Liver (tissue), 9 donors: ENCODE results near the gene ZNF345. TPM values are rescaled to one million over a fixed set of nuclear protein-coding genes. Genes with fewer than 3 reads are reported as not detected.

Experiments used
- DNase-seq: peaks from one replicate; pipeline ENCODE4 v3.0.0-alpha.2; 2017; ENCODE audit warnings: low spot score
- H3K27ac ChIP-seq, 2 donors: one replicate each; pipeline ENCODE4 v1.7.0; 2013; ENCODE audit warnings: inconsistent platforms in 2 of 2, low read length in 2 of 2, control low read depth in 1 of 2, low read depth in 1 of 2, mild to moderate bottlenecking in 1 of 2
- H3K27me3 ChIP-seq, 4 donors: one replicate each; pipeline versions ENCODE4 v1.6.1 to v1.7.0; 2013; ENCODE audit warnings: low read length in 3 of 4, inconsistent platforms in 1 of 4, mild to moderate bottlenecking in 1 of 4, moderate library complexity in 1 of 4; ENCODE audit not compliant: control insufficient read depth in 4 of 4, insufficient read depth in 4 of 4
- H3K36me3 ChIP-seq, 4 donors: one replicate each; pipeline versions ENCODE4 v1.6.1 to v1.7.0; 2013; ENCODE audit warnings: low read length in 3 of 4, mild to moderate bottlenecking in 3 of 4, low read depth in 1 of 4, moderate library complexity in 1 of 4; ENCODE audit not compliant: control insufficient read depth in 4 of 4, insufficient read depth in 3 of 4
- H3K4me1 ChIP-seq, 4 donors: one replicate each; pipeline versions ENCODE4 v1.6.1 to v1.7.0; 2013; ENCODE audit warnings: low read length in 3 of 4, mild to moderate bottlenecking in 3 of 4, moderate library complexity in 1 of 4; ENCODE audit not compliant: control insufficient read depth in 4 of 4, insufficient read depth in 4 of 4
- H3K4me3 ChIP-seq, 3 donors: one replicate each; pipeline versions ENCODE4 v1.6.1 to v1.7.0; 2013; ENCODE audit warnings: low read length in 3 of 3, control low read depth in 1 of 3, low read depth in 1 of 3, mild to moderate bottlenecking in 1 of 3
- H3K9ac ChIP-seq, 2 donors: one replicate each; pipeline ENCODE4 v1.7.0; 2013; ENCODE audit warnings: low read length in 2 of 2, mild to moderate bottlenecking in 2 of 2, moderate library complexity in 2 of 2, control low read depth in 1 of 2, low read depth in 1 of 2
- H3K9me3 ChIP-seq, 4 donors: one replicate each; pipeline versions ENCODE4 v1.6.1 to v1.7.0; 2013; ENCODE audit warnings: low read length in 3 of 4; ENCODE audit not compliant: control insufficient read depth in 4 of 4
- EGR1 ChIP-seq, 2 donors: IDR thresholded peaks; 2 replicates each; pipeline ENCODE4 v1.6.1; 2016 to 2018; ENCODE audit warnings: antibody characterized with exemption in 2 of 2, low read depth in 2 of 2
- FOXA1 ChIP-seq: IDR thresholded peaks from 2 replicates; pipeline ENCODE4 v1.6.1; 2016; ENCODE audit warnings: antibody characterized with exemption
- FOXA2 ChIP-seq: IDR thresholded peaks from 2 replicates; pipeline ENCODE4 v1.6.1; 2016; ENCODE audit warnings: antibody characterized with exemption
- GABPA ChIP-seq, 2 donors: IDR thresholded peaks in 1 of 2; conservative IDR thresholded peaks in 1 of 2; 2 replicates each; pipeline ENCODE4 v1.6.1; 2016; ENCODE audit warnings: antibody characterized with exemption in 2 of 2, mild to moderate bottlenecking in 1 of 2, moderate library complexity in 1 of 2
- HNF4A ChIP-seq, 2 donors: conservative IDR thresholded peaks; 2 replicates each; pipeline ENCODE4 v1.6.1; 2016; ENCODE audit warnings: antibody characterized with exemption in 2 of 2, mild to moderate bottlenecking in 2 of 2
- HNF4G ChIP-seq: IDR thresholded peaks from 2 replicates; pipeline ENCODE4 v1.6.1; 2016; ENCODE audit warnings: antibody characterized with exemption
- JUND ChIP-seq, 2 donors: IDR thresholded peaks; 2 replicates each; pipeline ENCODE4 v1.6.1; 2016; ENCODE audit warnings: antibody characterized with exemption in 2 of 2
- RAD21 ChIP-seq, 2 donors: IDR thresholded peaks; 2 replicates each; pipeline ENCODE4 v1.6.1; 2016; ENCODE audit warnings: antibody characterized with exemption in 2 of 2, mild to moderate bottlenecking in 2 of 2
- RXRA ChIP-seq, 2 donors: IDR thresholded peaks; 2 replicates each; pipeline ENCODE4 v1.6.1; 2017 to 2018; ENCODE audit warnings: antibody characterized with exemption in 2 of 2, mild to moderate bottlenecking in 1 of 2
- SP1 ChIP-seq: IDR thresholded peaks from 2 replicates; pipeline ENCODE4 v1.6.1; 2018; ENCODE audit warnings: antibody characterized with exemption, mild to moderate bottlenecking
- TAF1 ChIP-seq: conservative IDR thresholded peaks from 2 replicates; pipeline ENCODE4 v1.6.1; 2016; ENCODE audit warnings: antibody characterized with exemption, mild to moderate bottlenecking
- YY1 ChIP-seq: IDR thresholded peaks from 2 replicates; pipeline ENCODE4 v1.6.1; 2016; ENCODE audit warnings: antibody characterized with exemption, mild to moderate bottlenecking
- ZBTB33 ChIP-seq: IDR thresholded peaks from 2 replicates; pipeline ENCODE4 v1.6.1; 2016; ENCODE audit warnings: antibody characterized with exemption
- WGBS: extraction: QIAGEN DNeasy Blood & Tissue Kit; methylation state at CpG from one replicate; pipeline ENCODE4 v1.1.7; 2013; 5-methylcytosine and 5-hydroxymethylcytosine counted together
- polyA plus RNA-seq, 2 donors: library from polyadenylated mRNA; stranded (reverse) in 1 of 2; unstranded in 1 of 2; fragments of 200-250 nt in 1 of 2; fragments of >200 nt in 1 of 2; fragmentation: Nextera tagmentation in 1 of 2; extraction: Ambion mirVana in 1 of 2; gene quantifications; one replicate each; pipeline versions ENCODE4 v1.2.1 to v1.2.3, GENCODE V29; 2013 to 2015
- total RNA-seq, 2 donors: library from RNA; depleted of rRNA; stranded (reverse); fragments of >200 nt; gene quantifications; one replicate each; pipeline ENCODE4 v1.2.3, GENCODE V29; 2014
- TF ChIP-seq, protein P1 (sequence below): IDR thresholded peaks from 2 replicates; pipeline ENCODE4 v1.6.1; 2016; ENCODE audit warnings: antibody characterized with exemption
- TF ChIP-seq, protein P2 (sequence below): fragments of 150-350 bp; IDR thresholded peaks from 2 replicates; pipeline ENCODE4 v1.5.1; 2017; ENCODE audit warnings: improper control_type of control experiment, low read depth, low read length; ENCODE audit not compliant: missing input control
- TF ChIP-seq, protein P3 (sequence below): IDR thresholded peaks from 2 replicates; pipeline ENCODE4 v1.6.1; 2016; ENCODE audit warnings: antibody characterized with exemption
- donor health status: healthy.
- donor health status: healthy.
- donor health status: healthy.
- donor health status: healthy.
- donor health status: healthy.

The ZNF345 gene
- total and polyA plus RNA-seq, 4 donors: 0.67 to 4.7 (median 2.1) TPM

- TF ChIP-seq, protein P1, sequence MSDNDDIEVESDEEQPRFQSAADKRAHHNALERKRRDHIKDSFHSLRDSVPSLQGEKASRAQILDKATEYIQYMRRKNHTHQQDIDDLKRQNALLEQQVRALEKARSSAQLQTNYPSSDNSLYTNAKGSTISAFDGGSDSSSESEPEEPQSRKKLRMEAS: peak; percentile 20
- no peak for TF ChIP-seq ZBTB33
- no peak for TF ChIP-seq JUND (IDR thresholded peaks at IDR 0.05)
Observed at GRCh38 chr19:36849701-36850558, 746 bp upstream of the ZNF345 start (continued).

DNA sequence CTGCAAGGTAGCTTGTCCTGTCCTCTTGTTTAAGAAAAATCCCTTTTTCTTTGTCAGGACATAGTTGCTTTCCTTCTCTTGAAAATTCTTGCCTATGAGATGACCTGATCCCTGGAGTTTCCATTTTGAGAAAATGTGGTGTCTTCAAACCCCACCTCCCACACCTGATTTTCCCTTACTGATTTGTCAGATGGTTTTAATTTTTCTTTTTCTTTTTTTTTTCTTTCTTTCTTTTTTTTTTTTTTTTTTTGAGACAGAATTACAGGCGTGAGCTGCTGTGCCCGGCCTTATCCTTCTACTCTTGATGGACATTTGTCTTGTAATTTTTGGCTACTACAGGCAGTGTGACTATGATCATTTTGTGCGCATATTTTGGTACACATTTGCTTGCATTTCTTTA lies 1.2 kb downstream of the ZNF345 start:
- H3K4me3 ChIP-seq: peak overlapping the region in 2 of 3 donors; percentile 91 to 98
- H3K27me3 ChIP-seq: no peaks in the 10 kb centered on the region
- H3K9ac ChIP-seq: no peak overlapping the region
- no peak for DNase-seq
- H3K36me3 ChIP-seq: peaks cover 5 to 24% (median 23%) of the 10 kb centered on the region in 4 donors
- H3K9me3 ChIP-seq: peaks cover 7 to 27% (median 14%) of the 10 kb centered on the region in 4 donors
- H3K4me1 ChIP-seq: peaks cover 0 to 14% (median 8%) of the 10 kb centered on the region in 4 donors
- TF ChIP-seq, protein P2, sequence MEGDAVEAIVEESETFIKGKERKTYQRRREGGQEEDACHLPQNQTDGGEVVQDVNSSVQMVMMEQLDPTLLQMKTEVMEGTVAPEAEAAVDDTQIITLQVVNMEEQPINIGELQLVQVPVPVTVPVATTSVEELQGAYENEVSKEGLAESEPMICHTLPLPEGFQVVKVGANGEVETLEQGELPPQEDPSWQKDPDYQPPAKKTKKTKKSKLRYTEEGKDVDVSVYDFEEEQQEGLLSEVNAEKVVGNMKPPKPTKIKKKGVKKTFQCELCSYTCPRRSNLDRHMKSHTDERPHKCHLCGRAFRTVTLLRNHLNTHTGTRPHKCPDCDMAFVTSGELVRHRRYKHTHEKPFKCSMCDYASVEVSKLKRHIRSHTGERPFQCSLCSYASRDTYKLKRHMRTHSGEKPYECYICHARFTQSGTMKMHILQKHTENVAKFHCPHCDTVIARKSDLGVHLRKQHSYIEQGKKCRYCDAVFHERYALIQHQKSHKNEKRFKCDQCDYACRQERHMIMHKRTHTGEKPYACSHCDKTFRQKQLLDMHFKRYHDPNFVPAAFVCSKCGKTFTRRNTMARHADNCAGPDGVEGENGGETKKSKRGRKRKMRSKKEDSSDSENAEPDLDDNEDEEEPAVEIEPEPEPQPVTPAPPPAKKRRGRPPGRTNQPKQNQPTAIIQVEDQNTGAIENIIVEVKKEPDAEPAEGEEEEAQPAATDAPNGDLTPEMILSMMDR: no peak
- TF ChIP-seq SP1: no peak
- no peak for TF ChIP-seq HNF4G
- TF ChIP-seq TAF1: no peak
- no peak for TF ChIP-seq HNF4A (conservative IDR thresholded peaks at IDR 0.05)
- TF ChIP-seq EGR1 (IDR thresholded peaks at IDR 0.05; ENCODE audit: low read depth in 2 of 2): no peak
- no peak for TF ChIP-seq GABPA (IDR thresholded peaks at IDR 0.05 in 1 of 2, conservative IDR thresholded peaks at IDR 0.05 in 1 of 2)
- TF ChIP-seq RAD21 (IDR thresholded peaks at IDR 0.05): no peak
- TF ChIP-seq, protein P1: no peak
- no peak for TF ChIP-seq RXRA (IDR thresholded peaks at IDR 0.05)
- no peak for TF ChIP-seq JUND (IDR thresholded peaks at IDR 0.05)
- TF ChIP-seq, protein P3, sequence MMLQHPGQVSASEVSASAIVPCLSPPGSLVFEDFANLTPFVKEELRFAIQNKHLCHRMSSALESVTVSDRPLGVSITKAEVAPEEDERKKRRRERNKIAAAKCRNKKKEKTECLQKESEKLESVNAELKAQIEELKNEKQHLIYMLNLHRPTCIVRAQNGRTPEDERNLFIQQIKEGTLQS: no peak
- no peak for TF ChIP-seq ZBTB33
- TF ChIP-seq FOXA1: no peak
- no peak for TF ChIP-seq FOXA2
- TF ChIP-seq YY1: no peak
- WGBS: 99% methylated on average over 3 of the region's 3 CpGs
- H3K27ac ChIP-seq: no peak overlapping the region
